OCI-LY7 (cell line): ENCODE data around the gene FMO4. TPM values are rescaled to one million over a fixed set of nuclear protein-coding genes. Genes with fewer than 3 reads are reported as not detected.

ENCODE experiments used
- BruUV-seq: library from RNA; stranded (reverse); fragments of 400-500 nt; replicated peaks from 2 replicates; lab custom pipeline; 2021; lab: Mats Ljungman, UMichigan
- CTCF ChIA-PET: fragments of 300-600 bp; sonication (Branson Sonifier 250); formaldehyde crosslinking; loops from one replicate; lab custom pipeline; 2022; ENCODE audit warnings: antibody characterized with exemption; ENCODE audit not compliant: unreplicated experiment; lab: Charles Lee
- POLR2A ChIA-PET: fragments of 300-600 bp; sonication (Branson Sonifier 250); formaldehyde crosslinking; loops from one replicate; lab custom pipeline; 2022; ENCODE audit warnings: antibody characterized with exemption; lab: Charles Lee
- DNase-seq: peaks from one replicate; pipeline ENCODE4 v3.0.0-alpha.2; 2015; ENCODE audit warnings: low spot score
- H2AFZ ChIP-seq: fragments of 200-600 bp; sonication (generic), shearing (Covaris generic); 2 replicates; pipeline ENCODE4 v1.6.1; 2014; ENCODE audit warnings: mild to moderate bottlenecking, antibody characterized with exemption, low read length, moderate library complexity
- H3K27ac ChIP-seq: fragments of 200-600 bp; sonication (generic); 2 replicates; pipeline ENCODE4 v1.5.1; 2014; ENCODE audit warnings: mixed run types, low read depth, mild to moderate bottlenecking, moderate library complexity, low read length, inconsistent platforms; ENCODE audit not compliant: poor library complexity, severe bottlenecking
- H3K36me3 ChIP-seq: fragments of 200-600 bp; sonication (generic); 2 replicates; pipeline ENCODE4 v1.6.1; 2014; ENCODE audit warnings: mild to moderate bottlenecking, antibody characterized with exemption, low read length, moderate library complexity, mixed read lengths; ENCODE audit not compliant: insufficient read depth
- H3K4me1 ChIP-seq: fragments of 200-600 bp; sonication (generic); 2 replicates; pipeline ENCODE4 v1.5.1; 2014; ENCODE audit warnings: mild to moderate bottlenecking, low read length; ENCODE audit not compliant: insufficient read depth, poor library complexity, severe bottlenecking
- H3K4me2 ChIP-seq: fragments of 200-600 bp; sonication (generic); 2 replicates; pipeline ENCODE4 v1.6.1; 2014; ENCODE audit warnings: mild to moderate bottlenecking, low read length
- H3K4me3 ChIP-seq: fragments of 200-600 bp; sonication (generic); 2 replicates; pipeline ENCODE4 v1.5.1; 2014; ENCODE audit warnings: mild to moderate bottlenecking, low read depth, low read length; ENCODE audit not compliant: poor library complexity, severe bottlenecking
- H3K79me2 ChIP-seq: fragments of 200-600 bp; sonication (generic); 2 replicates; pipeline ENCODE4 v1.6.1; 2016; ENCODE audit warnings: low read depth, mild to moderate bottlenecking, low read length, moderate library complexity, mixed read lengths; ENCODE audit not compliant: insufficient read depth
- H3K9me2 ChIP-seq: fragments of 200-600 bp; sonication (generic); 2 replicates; pipeline ENCODE4 v1.6.1; 2016; ENCODE audit warnings: mild to moderate bottlenecking, low read length, mixed read lengths; ENCODE audit not compliant: insufficient read depth
- H3K9me3 ChIP-seq: fragments of 200-600 bp; sonication (generic); 2 replicates; pipeline ENCODE4 v1.6.1; 2014; ENCODE audit warnings: mild to moderate bottlenecking, mixed run types, low read length, mixed read lengths
- H4K20me1 ChIP-seq: fragments of 200-600 bp; sonication (generic); 2 replicates; pipeline ENCODE4 v1.6.1; 2014; ENCODE audit warnings: mild to moderate bottlenecking, antibody characterized with exemption, low read length, moderate library complexity, mixed read lengths; ENCODE audit not compliant: insufficient read depth
- CTCF ChIP-seq: fragments of 200-600 bp; sonication (generic); conservative IDR thresholded peaks from 2 replicates; pipeline ENCODE4 v1.5.1; 2014; ENCODE audit warnings: mild to moderate bottlenecking, antibody characterized with exemption, low read length, moderate library complexity, mixed read lengths
- EZH2phosphoT487 ChIP-seq: fragments of 200-600 bp; sonication (generic); IDR thresholded peaks from 2 replicates; pipeline ENCODE4 v1.6.1; 2018; ENCODE audit warnings: low read depth, borderline replicate concordance, mild to moderate bottlenecking, mixed run types, antibody characterized with exemption, low read length, moderate library complexity, mixed read lengths
- intact Hi-C: fragments of 100-400 bp; cut with micrococcal nuclease; formaldehyde crosslinking; loops from one replicate; pipeline ENCODE4 v1.10.0; 2022; ENCODE audit not compliant: unreplicated experiment
- total RNA-seq, 2 experiments: library from RNA; depleted of rRNA in 1 of 2; stranded (reverse); fragments of >200 nt in 1 of 2; shearing (Covaris generic) in 1 of 2; gene quantifications; 2 replicates each; pipeline ENCODE4 v1.2.3, GENCODE V29; 2014 to 2022

The FMO4 gene
- total RNA-seq, 2 experiments from 2014 or later, result 4.0 to 4.8 TPM

DNA sequence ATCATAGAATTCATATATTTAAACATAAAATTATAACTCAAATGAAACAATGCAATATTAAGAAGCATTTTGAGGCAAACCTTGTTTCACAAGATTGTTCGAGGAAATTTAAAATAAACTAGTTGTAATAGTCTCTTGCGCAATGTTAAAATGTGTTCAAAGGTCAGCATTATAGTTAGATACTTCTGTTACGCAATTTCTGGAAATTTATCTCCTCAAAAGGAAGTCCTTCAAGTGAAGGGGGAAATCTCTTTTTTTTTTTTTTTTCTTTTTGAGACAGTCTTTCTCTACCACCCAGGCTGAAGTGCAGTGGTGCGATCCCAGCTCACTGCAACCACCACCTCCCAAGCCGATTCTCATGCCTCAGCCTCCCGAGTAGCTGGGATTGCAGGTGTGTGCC lies 52.1 kb downstream of the FMO4 start:
- no peak overlapping the region for H3K27ac ChIP-seq
- ChIA-PET CTCF (no interaction called here), POLR2A (interaction anchor here (0.6 kb wide), 2 partner anchors 30 to 165 kb away, joined by 3 read pairs; no protein-coding TSS in a partner anchor)
- no peaks in the 10 kb centered on the region for H3K9me2 ChIP-seq
- TF ChIP-seq EZH2phosphoT487 (no peak), CTCF (no peak)
- no peak overlapping the region for H3K4me2 ChIP-seq
- BruUV-seq, result no TSS peak
- H4K20me1 ChIP-seq, result no peaks in the 10 kb centered on the region
- no peak overlapping the region for H3K4me3 ChIP-seq
- no peaks in the 10 kb centered on the region for H3K36me3 ChIP-seq
- no peak for DNase-seq
- H3K79me2 ChIP-seq, result no peaks in the 10 kb centered on the region
- H3K9me3 ChIP-seq, result no peaks in the 10 kb centered on the region
- no peak overlapping the region for H2AFZ ChIP-seq
- H3K4me1 ChIP-seq, result no peaks in the 10 kb centered on the region
- intact Hi-C loops, result no loop called here

DNA sequence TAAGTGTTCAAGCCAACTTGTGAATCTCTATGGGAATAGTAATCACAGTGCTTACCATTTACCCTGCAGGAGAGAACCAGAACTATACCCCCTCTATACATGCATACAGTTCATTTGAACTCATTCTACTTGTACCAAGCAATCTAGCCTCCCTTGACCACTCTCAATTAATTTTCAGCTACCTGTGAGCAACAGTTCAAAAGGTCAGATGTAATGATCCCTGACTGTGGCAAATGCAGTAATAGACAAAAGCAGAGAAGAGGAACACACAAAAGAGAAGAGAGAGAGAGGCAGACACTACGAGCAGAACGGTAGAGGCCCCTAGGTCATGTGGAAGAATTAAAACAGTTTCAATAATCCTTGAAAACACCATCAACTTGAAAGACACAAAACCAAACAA lies 52.8 kb downstream of the FMO4 start:
- TF ChIP-seq EZH2phosphoT487, result no peak
- no peak for TF ChIP-seq CTCF
- no peaks in the 10 kb centered on the region for H3K9me3 ChIP-seq
- no peak overlapping the region for H3K4me2 ChIP-seq
- POLR2A ChIA-PET, result interaction anchor here (0.6 kb wide), 1 partner anchor 164 kb away, joined by 3 read pairs; no protein-coding TSS in a partner anchor
- no peak overlapping the region for H2AFZ ChIP-seq
- H3K36me3 ChIP-seq, result no peaks in the 10 kb centered on the region
- no peaks in the 10 kb centered on the region for H3K4me1 ChIP-seq
- no peak for DNase-seq
- no peaks in the 10 kb centered on the region for H3K79me2 ChIP-seq
- no peaks in the 10 kb centered on the region for H4K20me1 ChIP-seq
- H3K27ac ChIP-seq, result no peak overlapping the region
- CTCF ChIA-PET, result no interaction called here
- no TSS peak for BruUV-seq
- intact Hi-C loops, result no loop called here
- no peak overlapping the region for H3K4me3 ChIP-seq
- H3K9me2 ChIP-seq, result no peaks in the 10 kb centered on the region

DNA sequence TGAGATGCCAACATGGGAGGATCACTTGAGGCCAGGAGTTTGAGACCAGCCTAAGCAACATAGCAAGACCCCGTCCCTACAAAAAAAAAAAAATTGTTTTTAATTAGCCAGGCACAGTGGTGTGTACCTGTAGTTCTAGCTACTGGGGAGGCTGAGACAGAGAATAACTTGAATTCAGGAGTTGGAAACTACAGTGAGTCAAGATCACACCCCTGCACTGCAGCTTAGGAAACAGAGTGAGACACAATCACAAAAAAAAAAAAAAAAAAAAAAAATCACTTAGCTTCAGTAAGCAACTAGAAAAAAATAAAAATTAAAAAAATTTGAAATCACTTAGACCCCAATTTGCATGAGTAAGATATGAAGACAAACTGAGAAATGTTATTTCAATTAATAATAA lies 53.5 kb downstream of the FMO4 start:
- TF ChIP-seq CTCF, result no peak

More for the DNA sequence above, 53.5 kb downstream of the FMO4 start:
- no peaks in the 10 kb centered on the region for H3K79me2 ChIP-seq
- H3K27ac ChIP-seq, result no peak overlapping the region
- no peak overlapping the region for H2AFZ ChIP-seq
- CTCF ChIA-PET, result no interaction called here
- no peaks in the 10 kb centered on the region for H3K9me2 ChIP-seq
- H3K9me3 ChIP-seq, result no peaks in the 10 kb centered on the region
- no peak for DNase-seq
- H3K4me3 ChIP-seq, result no peak overlapping the region
- no peaks in the 10 kb centered on the region for H3K36me3 ChIP-seq
- H3K4me2 ChIP-seq, result no peak overlapping the region
- POLR2A ChIA-PET, result interaction anchor here (0.6 to 0.7 kb wide), 4 partner anchors 16 to 1240 kb away, joined by 3 to 7 read pairs (median 4); no protein-coding TSS in a partner anchor
- intact Hi-C loops, result no loop called here
- H3K4me1 ChIP-seq, result no peaks in the 10 kb centered on the region
- no peaks in the 10 kb centered on the region for H4K20me1 ChIP-seq
- no TSS peak for BruUV-seq
